GM13976 (cell line): ENCODE data around the gene ING3.

Experiments
- DNase-seq: peaks from one replicate; pipeline ENCODE4 v3.0.0; 2012; ENCODE audit warnings: low spot score
- CTCF ChIP-seq: IDR thresholded peaks from 2 replicates; pipeline ENCODE4 v1.5.1; 2012; ENCODE audit warnings: borderline replicate concordance, mild to moderate bottlenecking; ENCODE audit not compliant: insufficient read depth; ENCODE audit errors: extremely low read depth, missing control alignments, control extremely low read depth
- in situ Hi-C: fragments of 300-500 bp; cut with MboI; formaldehyde crosslinking; loops from one replicate; pipeline ENCODE4 v1.12.0; 2022; ENCODE audit warnings: low sequenced_read_pairs, mixed read lengths, inconsistent platforms; ENCODE audit not compliant: unreplicated experiment

ING3 gene

GRCh38 chr7:120960714-120961113 lies 10.1 kb downstream of the ING3 start:
- in situ Hi-C loops: no loop called here
- no peak for TF ChIP-seq CTCF
- no peak for DNase-seq

- no peak for TF ChIP-seq CTCF
- in situ Hi-C loops: no loop called here
- DNase-seq: no peak
Measured at GRCh38 chr7:120961638-120962173, 11.1 kb downstream of the ING3 start.

- in situ Hi-C loops: no loop called here
- DNase-seq: no peak
- TF ChIP-seq CTCF: no peak
Measured at GRCh38 chr7:120964088-120964487, 13.5 kb downstream of the ING3 start.

GRCh38 chr7:120966961-120967360 lies 16.4 kb downstream of the ING3 start:
- in situ Hi-C loops: no loop called here
- no peak for DNase-seq
- no peak for TF ChIP-seq CTCF

GRCh38 chr7:120973849-120974248 lies 23.3 kb downstream of the ING3 start:
- in situ Hi-C loops: no loop called here
- no peak for DNase-seq
- TF ChIP-seq CTCF: no peak

GRCh38 chr7:120979765-120980499 lies 29.4 kb downstream of the ING3 start:
- DNase-seq: no peak
- TF ChIP-seq CTCF: no peak
- in situ Hi-C loops: loop anchor here (25.0 kb wide), 2 partner anchors 107 to 357 kb away; partner anchors contain the start of gene WNT16
